ENCODE measurements around the gene CMTM3.
"Not testable (repeated sequence)": the region's sequence is repeated elsewhere in the genome, so short reads cannot be mapped to it uniquely, and the experiment has no call there.

CMTM3 gene

DNA sequence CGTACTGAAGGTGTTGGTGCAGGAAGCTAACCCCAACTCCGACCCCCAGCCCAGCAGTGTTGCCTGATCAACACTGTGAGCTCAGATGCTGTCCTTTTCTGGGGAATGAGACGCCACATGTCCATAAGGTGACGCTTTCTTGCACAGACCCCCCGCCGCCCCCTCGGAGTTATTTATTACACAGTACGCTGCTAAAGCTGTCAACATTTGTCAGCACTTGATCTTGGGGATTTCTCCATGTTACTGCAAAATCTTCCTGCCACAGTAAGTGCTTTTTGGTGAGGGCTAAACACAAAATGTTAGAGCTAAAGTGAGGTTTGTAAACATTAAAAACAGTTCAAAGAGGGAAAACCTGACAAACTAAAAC lies 15.9 kb downstream of the CMTM3 start:
- H3K4me3 ChIP-seq (replicated peaks; ENCODE audit: low read depth, low read length), result no peak overlapping the region
- no peak for DNase-seq (ENCODE audit: extremely low read depth, insufficient read length)
- H3K36me3 ChIP-seq (ENCODE audit: control insufficient read depth, insufficient read depth, low read length), result no peaks in the 10 kb centered on the region
- TF ChIP-seq, protein P1, sequence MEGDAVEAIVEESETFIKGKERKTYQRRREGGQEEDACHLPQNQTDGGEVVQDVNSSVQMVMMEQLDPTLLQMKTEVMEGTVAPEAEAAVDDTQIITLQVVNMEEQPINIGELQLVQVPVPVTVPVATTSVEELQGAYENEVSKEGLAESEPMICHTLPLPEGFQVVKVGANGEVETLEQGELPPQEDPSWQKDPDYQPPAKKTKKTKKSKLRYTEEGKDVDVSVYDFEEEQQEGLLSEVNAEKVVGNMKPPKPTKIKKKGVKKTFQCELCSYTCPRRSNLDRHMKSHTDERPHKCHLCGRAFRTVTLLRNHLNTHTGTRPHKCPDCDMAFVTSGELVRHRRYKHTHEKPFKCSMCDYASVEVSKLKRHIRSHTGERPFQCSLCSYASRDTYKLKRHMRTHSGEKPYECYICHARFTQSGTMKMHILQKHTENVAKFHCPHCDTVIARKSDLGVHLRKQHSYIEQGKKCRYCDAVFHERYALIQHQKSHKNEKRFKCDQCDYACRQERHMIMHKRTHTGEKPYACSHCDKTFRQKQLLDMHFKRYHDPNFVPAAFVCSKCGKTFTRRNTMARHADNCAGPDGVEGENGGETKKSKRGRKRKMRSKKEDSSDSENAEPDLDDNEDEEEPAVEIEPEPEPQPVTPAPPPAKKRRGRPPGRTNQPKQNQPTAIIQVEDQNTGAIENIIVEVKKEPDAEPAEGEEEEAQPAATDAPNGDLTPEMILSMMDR (IDR thresholded peaks at IDR 0.05; ENCODE audit: insufficient read depth, low read length, poor library complexity, severe bottlenecking), result no peak
- H3K27me3 ChIP-seq (replicated peaks; ENCODE audit: control insufficient read depth, insufficient read depth, low read length), result no peaks in the 10 kb centered on the region; the same call in none of the 2 replicates

DNA sequence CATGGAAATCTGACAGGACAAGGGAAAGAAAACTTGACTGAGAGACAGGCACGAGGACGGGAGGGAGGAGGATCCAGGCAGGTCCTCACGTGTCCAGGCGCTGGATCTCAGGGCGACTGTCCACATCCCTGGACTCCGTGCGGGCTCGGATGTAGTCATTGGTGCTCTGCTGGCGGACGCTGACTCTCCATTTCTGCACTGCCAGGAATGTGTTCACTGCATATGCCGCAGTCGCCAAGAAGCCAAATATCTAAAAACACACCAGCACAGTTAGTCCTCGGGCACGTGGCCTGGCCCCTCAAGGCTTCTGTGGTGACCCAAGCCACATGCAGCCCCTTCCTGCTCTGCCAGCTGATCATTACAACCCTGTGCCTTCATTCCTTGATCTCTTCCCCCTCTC lies 17.5 kb downstream of the CMTM3 start:
- no peaks in the 10 kb centered on the region; the same call in none of the 2 replicates for H3K27me3 ChIP-seq (replicated peaks; ENCODE audit: control insufficient read depth, insufficient read depth, low read length)
- TF ChIP-seq, protein P1 (IDR thresholded peaks at IDR 0.05; ENCODE audit: insufficient read depth, low read length, poor library complexity, severe bottlenecking), result no peak
- no peaks in the 10 kb centered on the region for H3K36me3 ChIP-seq (ENCODE audit: control insufficient read depth, insufficient read depth, low read length)
- no peak for DNase-seq (ENCODE audit: extremely low read depth, insufficient read length)
- H3K4me3 ChIP-seq (replicated peaks; ENCODE audit: low read depth, low read length), result no peak overlapping the region

DNA sequence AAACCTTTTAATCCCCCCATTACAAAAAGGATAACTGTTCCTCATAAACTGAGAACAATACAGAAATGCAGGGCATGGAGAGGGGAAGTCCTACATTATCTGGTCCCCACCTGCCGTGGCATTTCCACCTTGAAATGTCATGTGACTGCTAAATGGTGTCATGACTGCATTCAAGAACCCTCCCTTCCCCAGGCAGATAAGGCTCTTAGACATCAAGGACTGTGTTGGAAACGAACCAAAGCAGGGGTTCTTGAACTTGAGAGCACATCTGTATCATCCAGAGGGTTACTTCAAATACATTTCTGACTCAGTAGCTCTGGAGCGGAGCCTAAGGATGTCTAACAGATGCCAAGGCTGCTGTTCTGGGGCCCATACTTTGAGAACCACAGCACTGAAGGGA lies 18.4 kb downstream of the CMTM3 start:
- Histone ChIP-seq H3K36me3 (ENCODE audit: control insufficient read depth, insufficient read depth, low read length) (no peaks in the 10 kb centered on the region), H3K27me3 (replicated peaks; ENCODE audit: control insufficient read depth, insufficient read depth, low read length) (no peaks in the 10 kb centered on the region; the same call in none of the 2 replicates), H3K4me3 (replicated peaks; ENCODE audit: low read depth, low read length) (no peak overlapping the region)
- DNase-seq (ENCODE audit: extremely low read depth, insufficient read length), result no peak
- TF ChIP-seq, protein P1 (IDR thresholded peaks at IDR 0.05; ENCODE audit: insufficient read depth, low read length, poor library complexity, severe bottlenecking), result no peak

DNA sequence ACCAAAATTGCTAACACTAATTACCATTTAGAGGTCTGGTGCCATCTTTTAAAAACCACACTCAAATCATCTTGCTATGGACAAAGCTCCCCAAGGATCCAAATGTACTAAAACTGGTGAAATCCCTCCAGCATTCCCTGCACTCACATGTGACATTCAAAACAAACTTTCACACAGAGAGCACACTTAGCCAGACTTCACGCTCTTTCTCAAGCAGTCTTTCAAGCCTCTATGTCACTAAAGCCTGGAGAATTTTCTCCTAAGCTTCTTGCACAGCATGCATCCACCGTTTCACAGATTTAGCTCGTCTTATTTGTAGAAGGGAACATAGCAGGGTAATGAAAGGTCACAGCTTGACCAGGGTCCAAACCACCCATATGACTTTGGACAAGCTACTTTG lies 19.3 kb downstream of the CMTM3 start:
- Histone ChIP-seq H3K36me3 (ENCODE audit: control insufficient read depth, insufficient read depth, low read length) (no peaks in the 10 kb centered on the region), H3K4me3 (replicated peaks; ENCODE audit: low read depth, low read length) (no peak overlapping the region), H3K27me3 (replicated peaks; ENCODE audit: control insufficient read depth, insufficient read depth, low read length) (no peaks in the 10 kb centered on the region; the same call in none of the 2 replicates)
- DNase-seq (ENCODE audit: extremely low read depth, insufficient read length), result no peak
- TF ChIP-seq, protein P1 (IDR thresholded peaks at IDR 0.05; ENCODE audit: insufficient read depth, low read length, poor library complexity, severe bottlenecking), result no peak

DNA sequence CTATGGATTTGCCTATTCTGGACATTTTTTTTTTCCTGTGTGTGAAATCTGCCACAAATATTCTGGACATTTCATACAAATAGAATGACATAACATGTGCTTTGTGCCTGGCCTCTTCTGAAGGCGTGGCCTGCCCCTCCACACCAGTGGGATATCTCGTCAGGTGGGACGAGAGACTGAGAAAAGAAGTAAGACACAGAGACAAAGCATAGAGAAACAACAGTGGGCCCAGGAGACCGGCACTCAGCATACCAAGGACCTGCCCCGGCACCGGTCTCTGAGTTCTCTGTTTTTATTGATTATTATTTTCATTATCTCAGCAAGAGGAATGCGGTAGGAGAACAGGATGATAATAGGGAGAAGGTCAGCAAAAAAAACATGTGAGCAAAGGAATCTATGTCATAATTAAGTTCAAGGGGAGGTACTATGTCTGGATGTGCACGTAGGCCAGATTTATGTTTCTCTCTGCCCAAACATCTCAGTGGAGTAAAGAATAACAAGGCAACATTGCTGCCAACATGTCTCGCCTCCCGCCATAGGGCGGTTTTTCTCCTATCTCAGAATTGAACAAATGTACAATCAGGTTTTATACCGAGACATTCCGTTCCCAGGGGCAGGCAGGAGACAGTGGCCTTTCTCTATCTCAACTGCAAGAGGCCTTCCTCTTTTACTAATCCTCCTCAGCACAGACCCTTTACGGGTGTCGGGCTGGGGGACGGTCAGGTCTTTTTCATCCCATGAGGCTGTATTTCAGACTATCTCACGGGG lies 23.3 kb downstream of the CMTM3 start:
- not testable (repeated sequence) for DNase-seq (ENCODE audit: extremely low read depth, insufficient read length)

DNA sequence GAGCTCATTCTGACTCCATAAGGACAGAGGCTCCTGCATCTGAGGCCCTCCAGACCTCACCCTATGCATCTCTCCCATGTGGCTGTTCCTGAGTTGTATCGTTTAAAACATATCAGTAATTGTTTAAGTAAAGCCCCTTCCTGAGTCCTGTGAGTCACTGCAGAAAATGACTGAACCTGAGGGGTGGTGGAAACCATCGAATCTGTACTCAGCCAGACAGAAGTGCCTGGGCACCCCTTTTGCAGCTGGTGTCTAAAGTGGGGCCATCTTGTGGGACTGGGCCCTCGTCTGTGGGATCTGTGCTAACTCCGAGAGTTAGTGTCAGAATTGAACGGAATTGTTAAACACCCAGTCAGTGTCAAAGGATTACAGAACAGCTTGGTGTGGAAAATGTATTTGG lies 25.4 kb downstream of the CMTM3 start:
- no peaks in the 10 kb centered on the region for H3K36me3 ChIP-seq (ENCODE audit: control insufficient read depth, insufficient read depth, low read length)
- H3K4me3 ChIP-seq (replicated peaks; ENCODE audit: low read depth, low read length), result no peak overlapping the region
- DNase-seq (ENCODE audit: extremely low read depth, insufficient read length), result no peak
- H3K27me3 ChIP-seq (replicated peaks; ENCODE audit: control insufficient read depth, insufficient read depth, low read length), result no peaks in the 10 kb centered on the region
- TF ChIP-seq, protein P1 (IDR thresholded peaks at IDR 0.05; ENCODE audit: insufficient read depth, low read length, poor library complexity, severe bottlenecking), result no peak

More for the DNA sequence above, 23.3 kb downstream of the CMTM3 start:
- not testable (repeated sequence) for H3K36me3 ChIP-seq (ENCODE audit: control insufficient read depth, insufficient read depth, low read length); H3K4me3 ChIP-seq (replicated peaks; ENCODE audit: low read depth, low read length); H3K27me3 ChIP-seq (replicated peaks; ENCODE audit: control insufficient read depth, insufficient read depth, low read length)

DNA sequence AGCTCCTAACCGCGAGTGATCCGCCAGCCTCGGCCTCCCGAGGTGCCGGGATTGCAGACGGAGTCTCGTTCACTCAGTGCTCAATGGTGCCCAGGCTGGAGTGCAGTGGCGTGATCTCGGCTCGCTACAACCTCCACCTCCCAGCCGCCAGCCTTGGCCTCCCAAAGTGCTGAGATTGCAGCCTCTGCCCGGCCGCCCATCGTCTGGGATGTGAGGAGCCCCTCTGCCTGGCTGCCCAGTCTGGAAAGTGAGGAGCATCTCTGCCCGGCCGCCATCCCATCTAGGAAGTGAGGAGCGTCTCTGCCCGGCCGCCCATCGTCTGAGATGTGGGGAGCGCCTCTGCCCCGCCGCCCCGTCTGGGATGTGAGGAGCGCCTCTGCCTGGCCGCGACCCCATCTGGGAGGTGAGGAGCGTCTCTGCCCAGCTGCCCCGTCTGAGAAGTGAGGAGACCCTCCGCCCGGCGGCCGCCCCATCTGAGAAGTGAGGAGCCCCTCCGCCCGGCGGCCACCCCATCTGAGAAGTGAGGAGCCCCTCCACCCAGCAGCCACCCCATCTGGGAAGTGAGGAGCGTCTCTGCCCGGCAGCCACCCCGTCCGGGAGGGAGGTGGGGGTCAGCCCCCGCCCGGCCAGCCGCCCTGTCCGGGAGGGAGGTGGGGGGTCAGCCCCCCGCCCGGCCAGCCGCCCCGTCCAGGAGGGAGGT lies 26.2 kb downstream of the CMTM3 start:
- not testable (repeated sequence) for H3K27me3 ChIP-seq (replicated peaks; ENCODE audit: control insufficient read depth, insufficient read depth, low read length); H3K4me3 ChIP-seq (replicated peaks; ENCODE audit: low read depth, low read length); DNase-seq (ENCODE audit: extremely low read depth, insufficient read length)

DNA sequence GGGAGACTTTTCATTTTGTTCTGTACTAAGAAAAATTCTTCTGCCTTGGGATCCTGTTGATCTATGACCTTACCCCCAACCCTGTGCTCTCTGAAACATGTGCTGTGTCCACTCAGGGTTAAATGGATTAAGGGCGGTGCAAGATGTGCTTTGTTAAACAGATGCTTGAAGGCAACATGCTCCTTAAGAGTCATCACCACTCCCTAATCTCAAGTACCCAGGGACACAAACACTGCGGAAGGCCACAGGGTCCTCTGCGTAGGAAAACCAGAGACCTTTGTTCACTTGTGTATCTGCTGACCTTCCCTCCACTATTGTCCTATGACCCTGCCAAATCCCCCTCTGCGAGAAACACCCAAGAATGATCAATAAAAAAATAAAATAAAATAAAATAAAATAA lies 27.1 kb downstream of the CMTM3 start:
- not testable (repeated sequence) for H3K36me3 ChIP-seq (ENCODE audit: control insufficient read depth, insufficient read depth, low read length); H3K27me3 ChIP-seq (replicated peaks; ENCODE audit: control insufficient read depth, insufficient read depth, low read length); DNase-seq (ENCODE audit: extremely low read depth, insufficient read length); H3K4me3 ChIP-seq (replicated peaks; ENCODE audit: low read depth, low read length)

More for the DNA sequence above, 26.2 kb downstream of the CMTM3 start:
- H3K36me3 ChIP-seq (ENCODE audit: control insufficient read depth, insufficient read depth, low read length), result not testable (repeated sequence)

Measured in GM06990 (cell line).